HG03103 (cell line): ENCODE results near the gene ZNF681.
"Not testable (repeated sequence)": the region's sequence is repeated elsewhere in the genome, so short reads cannot be mapped to it uniquely, and the experiment has no call there.

Experiments
- ATAC-seq: cut with Tn5 transposase; IDR thresholded peaks from one replicate; pipeline ENCODE4 v1.9.1; 2021; ENCODE audit warnings: low read depth; ENCODE audit not compliant: unreplicated experiment

ZNF681 gene

GRCh38 chr19:23758187-23759074 lies at the start of gene ZNF681:
Gene ZNF681 (minus strand): TSS chr19:23758891. CDS start chr19:23758749, 142 bp downstream.
- peak; percentile 78 for ATAC-seq

- ATAC-seq: no peak
These were observed 46.0 kb upstream of the ZNF681 start for GRCh38 chr19:23804676-23805075.

- ATAC-seq: no peak
These were observed 43.6 kb upstream of the ZNF681 start for GRCh38 chr19:23802290-23802689.

- ATAC-seq: no peak
These were observed 43.1 kb upstream of the ZNF681 start for GRCh38 chr19:23801803-23802202.

- no peak for ATAC-seq
These were observed 42.2 kb upstream of the ZNF681 start for GRCh38 chr19:23800868-23801267.

GRCh38 chr19:23800271-23800670 lies 41.6 kb upstream of the ZNF681 start:
- no peak for ATAC-seq

- no peak for ATAC-seq
These were observed 40.6 kb upstream of the ZNF681 start for GRCh38 chr19:23799321-23799720.

GRCh38 chr19:23795462-23795861 lies 36.8 kb upstream of the ZNF681 start:
- ATAC-seq: no peak

- ATAC-seq: no peak
These were observed 34.1 kb upstream of the ZNF681 start for GRCh38 chr19:23792784-23793183.

- no peak for ATAC-seq
These were observed 32.2 kb upstream of the ZNF681 start for GRCh38 chr19:23790641-23791488.

- ATAC-seq: no peak
These were observed 30.6 kb upstream of the ZNF681 start for GRCh38 chr19:23789246-23789645.

- no peak for ATAC-seq
These were observed 29.7 kb upstream of the ZNF681 start for GRCh38 chr19:23788411-23788810.

GRCh38 chr19:23787106-23787505 lies 28.4 kb upstream of the ZNF681 start:
- ATAC-seq: no peak

- ATAC-seq: no peak
These were observed 27.3 kb upstream of the ZNF681 start for GRCh38 chr19:23785982-23786381.

GRCh38 chr19:23784274-23784673 lies 25.6 kb upstream of the ZNF681 start:
- ATAC-seq: no peak

- no peak for ATAC-seq
These were observed 24.9 kb upstream of the ZNF681 start for GRCh38 chr19:23783636-23784035.

GRCh38 chr19:23779645-23780044 lies 21.0 kb upstream of the ZNF681 start:
- ATAC-seq: no peak

GRCh38 chr19:23778566-23778965 lies 19.9 kb upstream of the ZNF681 start:
- ATAC-seq: no peak

GRCh38 chr19:23778036-23778435 lies 19.3 kb upstream of the ZNF681 start:
- ATAC-seq: not testable (repeated sequence)

GRCh38 chr19:23777216-23777615 lies 18.5 kb upstream of the ZNF681 start:
- ATAC-seq: no peak

- no peak for ATAC-seq
These were observed 18.0 kb upstream of the ZNF681 start for GRCh38 chr19:23776507-23777205.
